Urinary bladder (tissue), 4 donors: ENCODE data around the gene RGS3. TPM values are rescaled to one million over a fixed set of nuclear protein-coding genes. Genes with fewer than 3 reads are reported as not detected.

Experiments used
- DNase-seq: peaks from one replicate; pipeline ENCODE4 v3.0.0-alpha.2; 2015; ENCODE audit errors: extremely low spot score
- H3K27ac ChIP-seq: one replicate; pipeline ENCODE4 v1.5.1; 2013; ENCODE audit warnings: low read depth, mild to moderate bottlenecking, moderate library complexity
- H3K36me3 ChIP-seq: one replicate; pipeline ENCODE4 v1.6.1; 2013; ENCODE audit warnings: mild to moderate bottlenecking, moderate library complexity; ENCODE audit not compliant: insufficient read depth
- H3K4me1 ChIP-seq: one replicate; pipeline ENCODE4 v1.6.1; 2013; ENCODE audit warnings: mild to moderate bottlenecking, moderate library complexity; ENCODE audit not compliant: insufficient read depth
- H3K4me3 ChIP-seq: one replicate; pipeline ENCODE4 v1.5.1; 2013; ENCODE audit warnings: low read depth, low read length
- WGBS: extraction: QIAGEN DNeasy Blood & Tissue Kit; methylation state at CpG from one replicate; pipeline ENCODE4 v1.1.7; 2013; 5-methylcytosine and 5-hydroxymethylcytosine counted together
- polyA plus RNA-seq: library from polyadenylated mRNA; stranded (reverse); fragments of 200-250 nt; gene quantifications from one replicate; pipeline ENCODE4 v1.2.3, GENCODE V29; 2013
- total RNA-seq: library from RNA; depleted of rRNA; stranded (reverse); fragments of >200 nt; gene quantifications from one replicate; pipeline ENCODE4 v1.2.3, GENCODE V29; 2014
- donor health status: healthy with polysubstance abuse.
- donor health status: healthy.

RGS3 gene
- total and polyA plus RNA-seq, 2 donors: 28.5 to 52.4 TPM

DNA sequence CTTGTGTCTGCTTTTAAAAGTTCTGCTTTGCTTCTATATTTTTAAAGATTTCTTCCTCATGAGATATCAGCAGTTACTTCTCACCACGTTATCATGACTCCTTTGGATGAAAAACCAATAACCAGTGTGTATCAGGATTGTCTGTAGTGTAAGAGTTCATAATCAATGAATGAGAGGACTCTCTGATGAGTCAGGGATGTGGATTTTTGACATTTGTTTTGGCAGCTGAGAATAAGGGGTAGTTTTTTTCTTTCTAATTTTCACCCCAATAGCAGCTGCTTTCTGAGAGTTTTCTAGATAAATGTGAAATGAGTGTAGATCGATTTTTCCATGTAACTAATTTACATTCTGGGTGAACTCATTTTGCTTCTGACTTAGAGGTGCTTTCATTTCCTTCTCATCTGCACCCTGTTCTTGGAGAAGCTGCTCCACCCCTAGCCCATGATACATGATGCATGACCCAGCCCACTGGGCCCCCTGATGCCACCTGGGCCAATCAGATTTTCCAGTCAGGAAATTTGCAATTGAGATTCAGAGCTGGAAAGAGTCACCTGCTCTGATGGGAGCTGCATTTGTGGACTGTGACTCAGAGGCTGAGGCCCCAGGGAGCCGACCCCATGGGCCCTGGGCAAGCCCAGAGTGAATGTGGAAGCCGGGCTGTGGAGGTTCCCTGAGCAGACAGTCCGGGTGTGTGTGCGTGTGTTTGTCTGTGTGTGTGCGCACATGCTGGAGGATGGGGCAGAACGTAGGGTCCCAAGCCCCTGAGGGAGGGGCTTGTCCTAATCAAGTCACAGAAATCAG, 159.3 kb downstream of the RGS3 start:
- Histone ChIP-seq H3K27ac (no peak overlapping the region), H3K36me3 (no peaks in the 10 kb centered on the region), H3K4me1 (no peaks in the 10 kb centered on the region), H3K4me3 (no peak overlapping the region)
- DNase-seq: no peak
- 81% methylated on average over 8 of the region's 8 CpGs for WGBS

- DNase-seq: no peak
- H3K27ac ChIP-seq: no peak overlapping the region
- no peaks in the 10 kb centered on the region for H3K4me1 ChIP-seq
- 97% methylated on average over 9 of the region's 9 CpGs for WGBS
- no peak overlapping the region for H3K4me3 ChIP-seq
- no peaks in the 10 kb centered on the region for H3K36me3 ChIP-seq
Measured at GRCh38 chr9:113623851-113624485, 160.4 kb downstream of the RGS3 start.

DNA sequence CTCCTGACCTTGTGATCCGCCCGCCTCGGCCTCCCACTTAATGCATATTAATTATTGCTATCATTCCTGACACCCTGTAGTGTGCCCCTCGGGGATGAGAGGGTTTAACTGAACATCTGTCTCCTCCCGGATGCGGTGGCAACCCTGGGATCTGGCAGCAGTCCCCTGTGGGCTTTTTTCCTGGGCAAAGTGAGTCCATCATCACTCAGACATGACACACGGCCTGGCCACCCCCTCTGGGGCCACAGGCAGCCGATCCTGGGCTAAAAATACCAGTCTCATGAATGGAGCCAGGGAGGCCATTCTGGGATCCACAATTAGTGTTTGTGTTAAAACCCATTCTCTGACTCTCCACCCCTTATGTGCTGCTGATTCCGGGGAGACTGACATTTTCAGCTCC, 161.2 kb downstream of the RGS3 start:
- H3K4me3 ChIP-seq: no peak overlapping the region
- H3K27ac ChIP-seq: no peak overlapping the region
- no peaks in the 10 kb centered on the region for H3K4me1 ChIP-seq
- no peaks in the 10 kb centered on the region for H3K36me3 ChIP-seq
- DNase-seq: no peak
- 74% methylated on average over 9 of the region's 9 CpGs for WGBS

- DNase-seq: no peak
- no peak overlapping the region for H3K4me3 ChIP-seq
- WGBS: 94% methylated on average over 8 of the region's 8 CpGs
- H3K36me3 ChIP-seq: no peaks in the 10 kb centered on the region
- H3K27ac ChIP-seq: no peak overlapping the region
- no peaks in the 10 kb centered on the region for H3K4me1 ChIP-seq
Measured at GRCh38 chr9:113625486-113625885, 162.0 kb downstream of the RGS3 start.

DNA sequence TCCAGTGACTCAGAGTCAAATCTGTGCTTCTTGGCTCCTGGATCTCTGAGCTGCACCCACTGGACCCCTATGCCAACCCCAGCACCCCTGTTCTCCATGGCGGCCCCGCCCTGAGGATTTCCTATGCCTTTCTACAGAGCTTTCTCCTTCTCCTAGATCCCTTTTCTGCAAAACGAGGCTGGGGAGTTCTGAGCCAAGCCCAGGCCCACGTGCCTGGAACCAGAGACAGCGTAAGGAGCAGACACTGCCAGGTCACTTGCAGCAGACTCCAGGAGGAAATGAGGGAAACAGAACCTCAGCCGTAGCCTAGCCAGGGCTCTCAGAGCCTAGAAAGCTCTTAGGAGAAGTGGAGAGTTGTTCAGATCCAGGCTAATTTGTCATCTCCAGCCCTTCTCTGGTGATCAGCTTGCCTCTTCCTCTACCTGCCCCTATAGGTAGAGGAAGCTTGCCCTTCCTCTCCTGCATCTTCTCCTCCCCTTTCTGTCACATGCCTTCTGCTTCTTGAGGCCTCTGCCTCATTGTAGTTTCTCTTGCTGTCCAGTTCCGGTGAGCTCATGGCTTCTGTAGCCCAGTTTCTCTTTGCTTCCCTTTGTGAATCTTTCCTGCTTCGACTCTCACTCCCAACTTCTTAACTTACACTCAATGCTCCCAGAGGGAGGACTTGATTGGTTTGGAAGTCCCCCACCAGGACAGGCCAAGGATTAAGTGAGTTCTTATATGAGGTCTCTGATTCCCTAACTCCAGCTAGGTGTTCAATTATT, 163.4 kb downstream of the RGS3 start:
- H3K4me3 ChIP-seq: no peak overlapping the region
- 72% methylated on average over 8 of the region's 8 CpGs for WGBS
- H3K36me3 ChIP-seq: no peaks in the 10 kb centered on the region
- no peaks in the 10 kb centered on the region for H3K4me1 ChIP-seq
- no peak overlapping the region for H3K27ac ChIP-seq
- no peak for DNase-seq

- no peak overlapping the region for H3K27ac ChIP-seq
- DNase-seq: no peak
- no peak overlapping the region for H3K4me3 ChIP-seq
- H3K4me1 ChIP-seq: no peaks in the 10 kb centered on the region
- 91% methylated on average over 4 of the region's 4 CpGs for WGBS
- no peaks in the 10 kb centered on the region for H3K36me3 ChIP-seq
Measured at GRCh38 chr9:113628621-113629020, 165.1 kb downstream of the RGS3 start.

DNA sequence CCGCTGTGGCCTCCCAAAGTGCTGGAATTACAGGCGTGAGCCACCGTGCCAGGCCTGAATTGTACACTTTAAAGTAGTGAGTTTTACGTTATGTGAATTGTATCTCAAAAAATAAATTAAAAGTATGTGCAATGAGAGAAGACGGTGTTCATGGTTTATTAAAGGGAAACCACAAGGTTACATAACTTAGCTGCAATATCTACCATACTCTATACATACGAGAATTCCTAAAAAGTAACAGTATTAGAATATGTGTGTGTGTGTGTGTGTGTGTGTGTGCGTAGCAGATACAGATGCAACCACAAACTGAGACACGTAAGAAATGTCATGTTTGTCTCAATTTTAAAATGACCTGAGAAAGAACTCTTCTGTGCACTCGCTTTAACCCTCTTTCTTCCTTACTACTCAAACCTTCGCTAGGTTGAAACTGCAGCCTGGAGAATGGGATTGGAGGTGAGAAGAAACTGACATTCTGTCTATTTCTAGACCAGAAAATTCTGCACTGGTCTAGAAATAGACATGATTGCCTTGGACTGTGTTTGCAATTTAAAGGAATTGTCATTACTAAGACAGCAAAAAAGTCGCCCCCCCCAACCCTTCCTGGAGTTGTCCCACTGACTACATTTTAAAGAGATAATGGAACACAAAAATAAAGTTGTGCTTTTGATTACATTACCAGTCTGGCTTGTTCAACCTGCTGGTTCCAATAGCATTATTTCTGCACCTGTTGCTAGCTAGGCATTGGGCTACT, 167.0 kb downstream of the RGS3 start:
- no peaks in the 10 kb centered on the region for H3K4me1 ChIP-seq
- 91% methylated on average over 11 of the region's 11 CpGs for WGBS
- H3K36me3 ChIP-seq: no peaks in the 10 kb centered on the region
- no peak overlapping the region for H3K4me3 ChIP-seq
- no peak overlapping the region for H3K27ac ChIP-seq
- DNase-seq: no peak

DNA sequence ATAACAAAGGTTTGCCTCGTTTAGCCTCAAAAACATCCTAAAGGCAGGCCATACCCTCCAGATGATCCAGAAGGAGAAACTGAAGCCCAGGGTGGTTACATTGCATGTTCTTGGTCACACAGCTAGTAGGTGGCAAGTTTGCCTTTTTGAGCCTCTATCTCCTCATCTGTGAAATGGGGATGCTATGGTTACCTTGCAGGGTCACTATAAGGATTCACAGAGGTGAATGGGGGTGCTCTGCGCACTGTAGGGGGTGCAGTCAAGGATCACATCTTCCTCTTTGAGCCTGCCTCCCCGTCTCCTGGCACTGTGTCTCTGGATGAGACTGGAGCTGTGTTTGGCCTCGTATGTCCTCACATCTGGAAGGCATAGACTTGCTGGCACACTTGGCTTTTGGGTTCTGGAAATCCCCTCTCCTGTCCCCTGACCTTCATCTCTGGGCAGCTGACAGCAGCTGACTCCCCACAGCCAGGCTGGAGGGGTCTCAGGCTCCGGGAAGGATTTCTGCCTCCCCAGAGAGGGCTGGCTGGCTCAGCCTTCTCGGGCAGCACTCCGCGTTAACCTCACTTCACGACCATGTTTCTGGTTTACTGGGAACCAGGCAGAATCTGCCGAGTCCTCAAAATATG, 167.7 kb downstream of the RGS3 start:
- no peak for DNase-seq
- H3K36me3 ChIP-seq: no peaks in the 10 kb centered on the region
- no peak overlapping the region for H3K4me3 ChIP-seq
- WGBS: 72% methylated on average over 10 of the region's 10 CpGs
- H3K4me1 ChIP-seq: no peaks in the 10 kb centered on the region
- H3K27ac ChIP-seq: no peak overlapping the region

DNA sequence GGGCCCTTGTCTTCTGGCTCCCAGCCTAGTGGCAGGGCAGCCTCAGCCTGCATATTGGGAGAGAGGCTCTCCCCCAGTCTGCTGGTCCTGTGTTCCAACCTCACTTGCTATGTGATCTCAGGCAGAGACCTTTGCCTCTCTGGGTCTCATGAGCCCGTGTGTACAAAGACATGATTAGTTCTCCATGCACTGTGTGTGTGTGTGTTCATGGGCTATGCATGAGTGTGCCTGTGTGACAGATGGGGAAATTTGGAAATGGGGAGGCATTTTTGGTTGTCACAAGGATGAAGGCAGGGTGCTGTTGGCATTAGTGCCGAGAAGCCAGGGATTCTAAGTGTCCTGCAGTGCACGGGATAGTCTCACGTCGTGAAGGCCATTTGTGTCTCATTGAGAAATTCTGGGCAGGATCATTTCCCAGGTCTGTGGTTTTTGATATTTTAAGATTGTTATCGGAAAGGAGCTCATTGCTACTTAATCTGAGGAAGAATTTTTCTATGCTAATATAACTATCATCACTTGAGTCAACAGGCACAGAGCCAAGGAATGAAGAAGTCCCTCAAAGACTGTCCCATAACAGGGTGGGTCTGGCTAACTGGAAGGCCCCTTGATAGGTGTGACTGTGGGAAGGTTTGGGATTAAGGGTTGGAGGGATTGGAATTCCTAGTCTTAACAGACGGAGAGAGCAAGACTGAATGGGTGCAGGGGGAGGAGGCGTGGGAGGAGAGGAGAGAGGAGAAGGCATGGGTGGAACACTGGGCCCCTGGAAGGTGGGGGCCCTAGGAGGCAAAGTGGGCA, 168.5 kb downstream of the RGS3 start:
- DNase-seq: no peak
- WGBS: 58% methylated on average over 8 of the region's 8 CpGs
- Histone ChIP-seq H3K27ac (no peak overlapping the region), H3K4me3 (no peak overlapping the region), H3K4me1 (no peaks in the 10 kb centered on the region), H3K36me3 (no peaks in the 10 kb centered on the region)

DNA sequence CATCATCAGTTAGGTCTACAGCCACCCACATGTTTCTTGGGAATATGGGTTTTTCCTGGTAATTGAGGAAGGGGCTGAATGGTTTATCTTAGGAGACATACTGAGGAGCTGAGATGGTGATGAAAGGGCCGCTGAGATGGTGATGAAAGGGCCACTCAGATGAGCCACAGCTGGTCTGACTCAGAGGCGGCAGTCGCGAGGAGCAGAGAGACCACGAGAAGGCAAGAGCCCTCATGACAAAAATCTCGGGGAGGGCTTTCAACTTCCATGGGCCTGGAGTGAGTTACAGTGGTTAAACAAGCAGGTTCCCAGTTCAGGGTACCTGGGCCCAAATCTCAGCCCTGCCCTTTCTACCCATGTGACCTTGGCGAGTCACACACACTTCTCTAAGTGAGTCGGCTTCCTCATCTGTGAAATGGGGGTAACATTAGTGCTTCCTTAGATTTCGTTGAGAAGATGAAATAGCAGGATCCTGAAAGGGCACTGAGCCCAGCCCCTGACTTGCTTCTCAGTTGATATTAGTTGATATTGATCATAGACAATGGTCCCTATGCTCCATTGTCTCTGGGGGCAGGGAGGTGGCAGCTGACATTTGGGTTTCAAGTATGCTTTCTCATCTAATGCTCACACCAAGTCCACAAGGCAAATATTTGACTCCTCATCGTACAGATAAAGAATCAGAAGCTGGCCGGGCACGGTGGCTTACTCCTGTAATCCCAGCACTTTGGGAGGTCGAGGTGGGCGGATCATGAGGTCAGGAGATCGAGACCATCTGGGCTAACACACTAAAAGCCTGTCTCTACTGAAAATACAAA, 169.5 kb downstream of the RGS3 start:
- 69% methylated on average over 15 of the region's 15 CpGs for WGBS

GRCh38 chr9:113633782-113634595, 170.5 kb downstream of the RGS3 start:
- Histone ChIP-seq H3K36me3 (no peaks in the 10 kb centered on the region), H3K27ac (no peak overlapping the region), H3K4me3 (no peak overlapping the region), H3K4me1 (no peaks in the 10 kb centered on the region)
- WGBS: 85% methylated on average over 11 of the region's 11 CpGs
- DNase-seq: no peak

More for the DNA sequence above, 169.5 kb downstream of the RGS3 start:
- Histone ChIP-seq H3K4me1 (no peaks in the 10 kb centered on the region), H3K27ac (no peak overlapping the region), H3K36me3 (no peaks in the 10 kb centered on the region), H3K4me3 (no peak overlapping the region)
- no peak for DNase-seq
